ENCODE measurements around the gene USP44.

GRCh38 chr12:95574799-95575452 lies 23.6 kb upstream of the USP44 start:
- peak; percentile 30; the same call in 1 of the 2 replicates for TF ChIP-seq YY1 (IDR thresholded peaks at IDR 0.05; ENCODE audit: low read depth, low read length)
- TF ChIP-seq CEBPB (IDR thresholded peaks at IDR 0.05; ENCODE audit: low read depth, low read length), result no peak
- no peak for TF ChIP-seq POLR2A (IDR thresholded peaks at IDR 0.05; ENCODE audit: control extremely low read depth in 1 of 2, low read depth in 2 of 2, low read length in 2 of 2)
- no peak for TF ChIP-seq EGR1 (IDR thresholded peaks at IDR 0.05; ENCODE audit: borderline replicate concordance, low read depth, low read length)
- peak in 2 of 3 experiments; percentile 62 to 74; a peak in 3 of 4 replicates for TF ChIP-seq CTCF (IDR thresholded peaks at IDR 0.05; ENCODE audit: control extremely low read depth in 1 of 3, insufficient read depth in 1 of 3, low read depth in 1 of 3, low read length in 3 of 3)
- no peak for TF ChIP-seq TAF1 (IDR thresholded peaks at IDR 0.05; ENCODE audit: low read depth, low read length)
